Neural cell (in vitro differentiated cells): ENCODE results near the gene ZNF148. TPM values are rescaled to one million over a fixed set of nuclear protein-coding genes. Genes with fewer than 3 reads are reported as not detected.

Experiments
- H2AFZ ChIP-seq: fragments of 200-600, 300-800 bp; sonication (generic), shearing (Covaris generic); 2 replicates; pipeline ENCODE4 v1.6.0; 2014; ENCODE audit warnings: low read depth, mild to moderate bottlenecking, antibody characterized with exemption, low read length, moderate library complexity
- H3F3A ChIP-seq: fragments of 200-600 bp; shearing (Covaris generic); 2 replicates; pipeline ENCODE4 v1.6.1; 2016; ENCODE audit warnings: mild to moderate bottlenecking, moderate library complexity, mixed read lengths, antibody characterized with exemption, low read length; ENCODE audit not compliant: insufficient read depth, poor library complexity, severe bottlenecking
- H3K27ac ChIP-seq: fragments of 200-600, 300-800 bp; sonication (generic), shearing (Covaris generic); 2 replicates; pipeline ENCODE4 v1.5.1; 2014; ENCODE audit warnings: mild to moderate bottlenecking, low read length, moderate library complexity
- H3K27me3 ChIP-seq: fragments of 300-800, 200-600 bp; sonication (generic), shearing (Covaris generic); 2 replicates; pipeline ENCODE4 v1.6.0; 2014; ENCODE audit warnings: mild to moderate bottlenecking, low read depth, low read length, moderate library complexity; ENCODE audit not compliant: insufficient read depth
- H3K36me3 ChIP-seq: fragments of 300-800, 200-600 bp; sonication (generic), shearing (Covaris generic); 2 replicates; pipeline ENCODE4 v1.5.1; 2014; ENCODE audit warnings: mild to moderate bottlenecking, antibody characterized with exemption, low read length, moderate library complexity; ENCODE audit not compliant: insufficient read depth
- H3K4me2 ChIP-seq: fragments of 300-800, 200-600 bp; sonication (generic), shearing (Covaris generic); 2 replicates; pipeline ENCODE4 v1.6.0; 2014; ENCODE audit warnings: mild to moderate bottlenecking, low read length
- H3K4me3 ChIP-seq: fragments of 300-800, 200-600 bp; sonication (generic), shearing (Covaris generic); 2 replicates; pipeline ENCODE4 v1.5.1; 2014; ENCODE audit warnings: mild to moderate bottlenecking, low read length, moderate library complexity
- H3K79me2 ChIP-seq: fragments of 200-600 bp; shearing (Covaris generic); replicated peaks from 2 replicates; pipeline ENCODE4 v1.6.0; 2014; ENCODE audit warnings: mild to moderate bottlenecking, low read length, moderate library complexity; ENCODE audit not compliant: insufficient read depth
- H3K9ac ChIP-seq: fragments of 300-800, 200-600 bp; sonication (generic), shearing (Covaris generic); 2 replicates; pipeline ENCODE4 v1.6.1; 2016; ENCODE audit warnings: mild to moderate bottlenecking, low read length, mixed read lengths
- H3K9me2 ChIP-seq: fragments of 200-600 bp; shearing (Covaris generic); 2 replicates; pipeline ENCODE4 v1.6.1; 2016; ENCODE audit warnings: mild to moderate bottlenecking, low read length, mixed read lengths; ENCODE audit not compliant: insufficient read depth
- H3K9me3 ChIP-seq: fragments of 200-600, 300-800 bp; sonication (generic), shearing (Covaris generic); 2 replicates; pipeline ENCODE4 v1.6.1; 2016; ENCODE audit warnings: mild to moderate bottlenecking, mixed run types, low read length, moderate library complexity, mixed read lengths
- H4K20me1 ChIP-seq: fragments of 200-600 bp; shearing (Covaris generic); 2 replicates; pipeline ENCODE4 v1.6.1; 2016; ENCODE audit warnings: mild to moderate bottlenecking, mixed run types; ENCODE audit not compliant: insufficient read depth
- EP300 ChIP-seq: fragments of 450-650 bp; conservative IDR thresholded peaks from 2 replicates; pipeline ENCODE4 v1.6.1; 2014; ENCODE audit warnings: antibody characterized with exemption, mild to moderate bottlenecking, moderate library complexity; ENCODE audit not compliant: poor library complexity, severe bottlenecking
- EZH2 ChIP-seq: fragments of 200-600, 300-800 bp; shearing (Covaris generic), sonication (generic); IDR thresholded peaks from 2 replicates; pipeline ENCODE4 v1.6.1; 2014; ENCODE audit warnings: antibody characterized with exemption, low read length, borderline replicate concordance, mild to moderate bottlenecking; ENCODE audit not compliant: insufficient read depth, poor library complexity, severe bottlenecking
- MXI1 ChIP-seq: fragments of 450-650 bp; conservative IDR thresholded peaks from 2 replicates; pipeline ENCODE4 v1.6.1; 2014; ENCODE audit warnings: antibody characterized with exemption, mild to moderate bottlenecking; ENCODE audit not compliant: poor library complexity, severe bottlenecking
- POLR2AphosphoS5 ChIP-seq: IDR thresholded peaks from 2 replicates; pipeline ENCODE4 v1.6.1; 2012
- RAD21 ChIP-seq: fragments of 450-650 bp; conservative IDR thresholded peaks from 2 replicates; pipeline ENCODE4 v1.6.1; 2014; ENCODE audit warnings: antibody characterized with exemption, mild to moderate bottlenecking, moderate library complexity
- SMC3 ChIP-seq: fragments of 450-650 bp; conservative IDR thresholded peaks from 2 replicates; pipeline ENCODE4 v1.6.1; 2014; ENCODE audit warnings: antibody characterized with exemption, mild to moderate bottlenecking, moderate library complexity; ENCODE audit not compliant: poor library complexity
- TAF1 ChIP-seq: IDR thresholded peaks from 2 replicates; pipeline ENCODE4 v1.6.1; 2012; ENCODE audit warnings: low read depth
- polyA plus RNA-seq: library from polyadenylated mRNA; depleted of rRNA; stranded (reverse); fragments of >200 nt; gene quantifications from 2 replicates; pipeline ENCODE4 v1.2.3, GENCODE V29; 2014
- TF ChIP-seq, protein P1 (sequence below): fragments of 450-650 bp; IDR thresholded peaks from 2 replicates; pipeline ENCODE4 v1.5.1; 2014; ENCODE audit warnings: antibody characterized with exemption, mild to moderate bottlenecking, moderate library complexity; ENCODE audit not compliant: poor library complexity, severe bottlenecking
- TF ChIP-seq, protein P2 (sequence below): IDR thresholded peaks from 2 replicates; pipeline ENCODE4 v1.6.1; 2012; ENCODE audit warnings: borderline replicate concordance

Gene ZNF148
- polyA plus RNA-seq, 1 donor from 2014 or later: 16.9 TPM

DNA sequence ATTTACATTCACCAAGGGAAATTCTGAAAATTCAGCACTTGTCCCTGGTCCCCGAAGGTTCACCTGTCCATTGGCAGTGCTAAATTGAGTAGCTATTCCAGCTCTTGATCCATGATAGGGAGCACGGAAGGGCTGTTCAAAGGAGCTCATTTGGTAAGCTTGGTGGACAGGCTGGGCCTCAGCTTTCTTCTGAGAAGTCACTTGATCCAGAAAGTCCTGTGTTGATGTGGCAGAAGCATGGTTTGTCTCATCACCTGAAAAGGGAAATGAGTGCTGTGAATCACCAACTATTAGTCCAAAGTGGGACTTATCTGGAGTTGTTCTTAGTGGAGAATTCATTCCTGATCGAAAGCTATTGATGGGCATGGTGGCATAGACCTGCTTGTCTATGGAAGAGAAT lies 142.7 kb downstream of the ZNF148 start:
- Histone ChIP-seq H3K9me2 (no peaks in the 10 kb centered on the region), H3K36me3 (no peaks in the 10 kb centered on the region), H3K9ac (no peak overlapping the region), H3K9me3 (no peaks in the 10 kb centered on the region), H3K27ac (no peak overlapping the region), H2AFZ (no peak overlapping the region), H3K4me2 (no peak overlapping the region), H3F3A (no peaks in the 10 kb centered on the region), H3K27me3 (no peaks in the 10 kb centered on the region), H3K79me2 (no peaks in the 10 kb centered on the region), H4K20me1 (no peaks in the 10 kb centered on the region), H3K4me3 (no peak overlapping the region)
- TF ChIP-seq EZH2 (no peak), POLR2AphosphoS5 (no peak), EP300 (no peak), MXI1 (no peak), SMC3 (no peak), RAD21 (no peak), TAF1 (no peak)
- TF ChIP-seq, protein P1, sequence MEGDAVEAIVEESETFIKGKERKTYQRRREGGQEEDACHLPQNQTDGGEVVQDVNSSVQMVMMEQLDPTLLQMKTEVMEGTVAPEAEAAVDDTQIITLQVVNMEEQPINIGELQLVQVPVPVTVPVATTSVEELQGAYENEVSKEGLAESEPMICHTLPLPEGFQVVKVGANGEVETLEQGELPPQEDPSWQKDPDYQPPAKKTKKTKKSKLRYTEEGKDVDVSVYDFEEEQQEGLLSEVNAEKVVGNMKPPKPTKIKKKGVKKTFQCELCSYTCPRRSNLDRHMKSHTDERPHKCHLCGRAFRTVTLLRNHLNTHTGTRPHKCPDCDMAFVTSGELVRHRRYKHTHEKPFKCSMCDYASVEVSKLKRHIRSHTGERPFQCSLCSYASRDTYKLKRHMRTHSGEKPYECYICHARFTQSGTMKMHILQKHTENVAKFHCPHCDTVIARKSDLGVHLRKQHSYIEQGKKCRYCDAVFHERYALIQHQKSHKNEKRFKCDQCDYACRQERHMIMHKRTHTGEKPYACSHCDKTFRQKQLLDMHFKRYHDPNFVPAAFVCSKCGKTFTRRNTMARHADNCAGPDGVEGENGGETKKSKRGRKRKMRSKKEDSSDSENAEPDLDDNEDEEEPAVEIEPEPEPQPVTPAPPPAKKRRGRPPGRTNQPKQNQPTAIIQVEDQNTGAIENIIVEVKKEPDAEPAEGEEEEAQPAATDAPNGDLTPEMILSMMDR: no peak
- TF ChIP-seq, protein P2, sequence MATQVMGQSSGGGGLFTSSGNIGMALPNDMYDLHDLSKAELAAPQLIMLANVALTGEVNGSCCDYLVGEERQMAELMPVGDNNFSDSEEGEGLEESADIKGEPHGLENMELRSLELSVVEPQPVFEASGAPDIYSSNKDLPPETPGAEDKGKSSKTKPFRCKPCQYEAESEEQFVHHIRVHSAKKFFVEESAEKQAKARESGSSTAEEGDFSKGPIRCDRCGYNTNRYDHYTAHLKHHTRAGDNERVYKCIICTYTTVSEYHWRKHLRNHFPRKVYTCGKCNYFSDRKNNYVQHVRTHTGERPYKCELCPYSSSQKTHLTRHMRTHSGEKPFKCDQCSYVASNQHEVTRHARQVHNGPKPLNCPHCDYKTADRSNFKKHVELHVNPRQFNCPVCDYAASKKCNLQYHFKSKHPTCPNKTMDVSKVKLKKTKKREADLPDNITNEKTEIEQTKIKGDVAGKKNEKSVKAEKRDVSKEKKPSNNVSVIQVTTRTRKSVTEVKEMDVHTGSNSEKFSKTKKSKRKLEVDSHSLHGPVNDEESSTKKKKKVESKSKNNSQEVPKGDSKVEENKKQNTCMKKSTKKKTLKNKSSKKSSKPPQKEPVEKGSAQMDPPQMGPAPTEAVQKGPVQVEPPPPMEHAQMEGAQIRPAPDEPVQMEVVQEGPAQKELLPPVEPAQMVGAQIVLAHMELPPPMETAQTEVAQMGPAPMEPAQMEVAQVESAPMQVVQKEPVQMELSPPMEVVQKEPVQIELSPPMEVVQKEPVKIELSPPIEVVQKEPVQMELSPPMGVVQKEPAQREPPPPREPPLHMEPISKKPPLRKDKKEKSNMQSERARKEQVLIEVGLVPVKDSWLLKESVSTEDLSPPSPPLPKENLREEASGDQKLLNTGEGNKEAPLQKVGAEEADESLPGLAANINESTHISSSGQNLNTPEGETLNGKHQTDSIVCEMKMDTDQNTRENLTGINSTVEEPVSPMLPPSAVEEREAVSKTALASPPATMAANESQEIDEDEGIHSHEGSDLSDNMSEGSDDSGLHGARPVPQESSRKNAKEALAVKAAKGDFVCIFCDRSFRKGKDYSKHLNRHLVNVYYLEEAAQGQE: no peak

DNA sequence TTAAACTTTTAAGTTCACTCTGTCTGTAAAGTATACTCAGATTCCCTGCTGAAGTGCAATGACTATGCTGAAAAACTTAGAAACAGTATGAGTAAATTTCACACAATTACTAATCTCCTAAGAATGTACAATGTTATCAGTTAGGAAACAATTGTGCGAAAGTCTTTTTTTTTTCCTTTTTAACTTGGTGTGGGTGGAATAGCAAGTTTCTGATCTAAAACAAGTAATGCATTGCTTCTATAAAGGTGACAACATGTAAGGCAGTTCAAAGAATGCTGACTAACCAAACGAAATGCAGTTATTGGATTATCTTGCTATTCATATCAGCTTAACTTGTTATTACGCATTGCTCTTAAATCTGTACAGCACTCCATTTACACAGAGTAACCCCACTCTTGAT lies 143.2 kb downstream of the ZNF148 start:
- TF ChIP-seq EP300 (no peak), EZH2 (no peak)
- no peaks in the 10 kb centered on the region for H3F3A ChIP-seq
- no peaks in the 10 kb centered on the region for H3K36me3 ChIP-seq
- no peak overlapping the region for H3K4me3 ChIP-seq
- H3K9ac ChIP-seq: no peak overlapping the region
- H3K4me2 ChIP-seq: no peak overlapping the region
- H2AFZ ChIP-seq: no peak overlapping the region
- no peak overlapping the region for H3K27ac ChIP-seq
- no peaks in the 10 kb centered on the region for H3K79me2 ChIP-seq
- no peaks in the 10 kb centered on the region for H3K9me2 ChIP-seq
- no peaks in the 10 kb centered on the region for H3K9me3 ChIP-seq
- no peaks in the 10 kb centered on the region for H4K20me1 ChIP-seq
- no peaks in the 10 kb centered on the region for H3K27me3 ChIP-seq

DNA sequence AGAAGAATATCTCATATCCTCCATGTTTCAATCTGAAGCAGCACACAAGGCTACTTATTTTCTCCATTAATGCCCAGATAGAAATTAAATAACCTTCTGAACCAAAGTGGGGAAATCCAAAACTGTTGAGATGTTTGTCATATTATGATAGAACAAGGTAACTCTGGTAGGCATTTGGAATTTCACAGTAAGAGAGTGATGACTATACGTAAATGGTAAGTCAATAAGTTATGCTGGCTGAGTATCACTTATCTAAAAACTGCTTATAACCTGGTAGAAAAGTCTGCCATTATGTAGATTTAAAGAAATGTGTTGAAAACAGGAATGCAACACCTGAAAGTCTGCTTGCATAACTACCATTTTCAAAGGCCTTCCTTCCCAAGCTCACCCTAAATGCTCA lies 145.4 kb downstream of the ZNF148 start:
- Histone ChIP-seq H2AFZ (no peak overlapping the region), H3K4me2 (no peak overlapping the region), H3K36me3 (no peaks in the 10 kb centered on the region), H3K27ac (no peak overlapping the region), H3K4me3 (no peak overlapping the region), H3K27me3 (no peaks in the 10 kb centered on the region), H3K79me2 (no peaks in the 10 kb centered on the region), H3F3A (no peaks in the 10 kb centered on the region), H4K20me1 (no peaks in the 10 kb centered on the region), H3K9me2 (no peaks in the 10 kb centered on the region), H3K9ac (no peak overlapping the region), H3K9me3 (no peaks in the 10 kb centered on the region)
- no peak for TF ChIP-seq EP300
- TF ChIP-seq, protein P1: no peak
- TF ChIP-seq TAF1: no peak
- no peak for TF ChIP-seq RAD21
- no peak for TF ChIP-seq EZH2
- no peak for TF ChIP-seq SMC3
